A204.1 (cell line): ENCODE measurements around the gene ITGAE.
"Not testable (repeated sequence)": the region's sequence is repeated elsewhere in the genome, so short reads cannot be mapped to it uniquely, and the experiment has no call there.

Experiments used
- FAIRE-seq: peaks from 2 replicates; lab custom pipeline; 2012; peaks lifted over from hg19 to GRCh38; lab: Jason Lieb, UNC

ITGAE gene

GRCh38 chr17:3794152-3794551, 6.8 kb downstream of the ITGAE start:
- not testable (repeated sequence) for FAIRE-seq

- not testable (repeated sequence) for FAIRE-seq
Observed at GRCh38 chr17:3793258-3793657, 7.7 kb downstream of the ITGAE start.

- FAIRE-seq: no peak
Observed at GRCh38 chr17:3792481-3792880, 8.5 kb downstream of the ITGAE start.

GRCh38 chr17:3788200-3788599, 12.8 kb downstream of the ITGAE start:
- no peak for FAIRE-seq

- FAIRE-seq: not testable (repeated sequence)
Observed at GRCh38 chr17:3785323-3785722, 15.7 kb downstream of the ITGAE start.

GRCh38 chr17:3782751-3783150, 18.2 kb downstream of the ITGAE start:
- no peak for FAIRE-seq

- FAIRE-seq: no peak
Observed at GRCh38 chr17:3780986-3781385, 20.0 kb downstream of the ITGAE start.

GRCh38 chr17:3777366-3778120, 23.4 kb downstream of the ITGAE start:
- no peak for FAIRE-seq

GRCh38 chr17:3773966-3774365, 27.0 kb downstream of the ITGAE start:
- no peak for FAIRE-seq

- no peak for FAIRE-seq
Observed at GRCh38 chr17:3773511-3773910, 27.5 kb downstream of the ITGAE start.

GRCh38 chr17:3772764-3773163, 28.2 kb downstream of the ITGAE start:
- FAIRE-seq: no peak

GRCh38 chr17:3771140-3771539, 29.8 kb downstream of the ITGAE start:
- FAIRE-seq: no peak

- FAIRE-seq: no peak
Observed at GRCh38 chr17:3770466-3770865, 30.5 kb downstream of the ITGAE start.

GRCh38 chr17:3768769-3769168, 32.2 kb downstream of the ITGAE start:
- no peak for FAIRE-seq

GRCh38 chr17:3768341-3768740, 32.6 kb downstream of the ITGAE start:
- FAIRE-seq: no peak

GRCh38 chr17:3766779-3767178, 34.2 kb downstream of the ITGAE start:
- no peak for FAIRE-seq

GRCh38 chr17:3765981-3766380, 35.0 kb downstream of the ITGAE start:
- no peak for FAIRE-seq

- no peak for FAIRE-seq
Observed at GRCh38 chr17:3763777-3764170, 37.2 kb downstream of the ITGAE start.

GRCh38 chr17:3762922-3763776, 37.8 kb downstream of the ITGAE start:
- no peak for FAIRE-seq

- no peak for FAIRE-seq
Observed at GRCh38 chr17:3761918-3762380, 39.0 kb downstream of the ITGAE start.

- no peak for FAIRE-seq
Observed at GRCh38 chr17:3761036-3761917, 39.7 kb downstream of the ITGAE start.

- no peak for FAIRE-seq
Observed at GRCh38 chr17:3759597-3760216, 41.3 kb downstream of the ITGAE start.
